ENCODE measurements around the gene LYVE1. TPM values are rescaled to one million over a fixed set of nuclear protein-coding genes. Genes with fewer than 3 reads are reported as not detected.
A peak's percentile ranks its signal among the peaks of the same experiment; 100 is the strongest.

Gene LYVE1
- total and polyA plus RNA-seq, 2 donors (not counting 1 experiment from before 2014, with no cell fraction given), result not detected

GRCh38 chr11:10606536-10607208 is 38.2 kb upstream of the LYVE1 start:
- peak overlapping the region; percentile 46 for H3K9ac ChIP-seq (ENCODE audit: low read length)
- H3K79me2 ChIP-seq (ENCODE audit: control insufficient read depth, insufficient read depth, low read length), result no peaks in the 10 kb centered on the region
- DNase-seq, result peak; percentile 68
- Mint-ChIP-seq H3K4me3 (peak overlapping the region; percentile 83), H3K27me3 (no peaks in the 10 kb centered on the region), H3K9me3 (ENCODE audit: insufficient read depth) (no peaks in the 10 kb centered on the region), H3K27ac (peak overlapping the region; percentile 97), H3K4me1 (peaks cover 98% of the 10 kb centered on the region)
- no peaks in the 10 kb centered on the region for H4K20me1 ChIP-seq (ENCODE audit: control insufficient read depth, insufficient read depth, low read length, poor library complexity, severe bottlenecking)
- ChIA-PET CTCF (interaction anchor here (0.8 to 5.6 kb wide), 13 partner anchors 9 to 193 kb away, joined by 3 to 45 read pairs (median 6); partner anchors contain the start of gene RNF141), POLR2A (interaction anchor here (0.5 to 2.5 kb wide), 6 partner anchors 16 to 1214 kb away, joined by 6 to 12 read pairs (median 8); partner anchors contain the start of gene RNF141)
- intact Hi-C loops (cut with micrococcal nuclease), result loop anchor here (1.0 to 5.0 kb wide), 3 partner anchors 16 to 149 kb away; partner anchors contain the start of genes AMPD3 and RNF141
- peak overlapping the region; percentile 84 to 91 for H3K27ac ChIP-seq (ENCODE audit: low read length in 2 of 2)
- no peaks in the 10 kb centered on the region for H3K27me3 ChIP-seq (replicated peaks in 1 of 4; ENCODE audit: control extremely low read depth in 1 of 4, control insufficient read depth in 3 of 4, insufficient read depth in 4 of 4, low read length in 3 of 4)
- no peak overlapping the region for H2AFZ ChIP-seq (ENCODE audit: insufficient read depth, low read depth, low read length, poor library complexity, severe bottlenecking)
- TF ChIP-seq, protein P1, sequence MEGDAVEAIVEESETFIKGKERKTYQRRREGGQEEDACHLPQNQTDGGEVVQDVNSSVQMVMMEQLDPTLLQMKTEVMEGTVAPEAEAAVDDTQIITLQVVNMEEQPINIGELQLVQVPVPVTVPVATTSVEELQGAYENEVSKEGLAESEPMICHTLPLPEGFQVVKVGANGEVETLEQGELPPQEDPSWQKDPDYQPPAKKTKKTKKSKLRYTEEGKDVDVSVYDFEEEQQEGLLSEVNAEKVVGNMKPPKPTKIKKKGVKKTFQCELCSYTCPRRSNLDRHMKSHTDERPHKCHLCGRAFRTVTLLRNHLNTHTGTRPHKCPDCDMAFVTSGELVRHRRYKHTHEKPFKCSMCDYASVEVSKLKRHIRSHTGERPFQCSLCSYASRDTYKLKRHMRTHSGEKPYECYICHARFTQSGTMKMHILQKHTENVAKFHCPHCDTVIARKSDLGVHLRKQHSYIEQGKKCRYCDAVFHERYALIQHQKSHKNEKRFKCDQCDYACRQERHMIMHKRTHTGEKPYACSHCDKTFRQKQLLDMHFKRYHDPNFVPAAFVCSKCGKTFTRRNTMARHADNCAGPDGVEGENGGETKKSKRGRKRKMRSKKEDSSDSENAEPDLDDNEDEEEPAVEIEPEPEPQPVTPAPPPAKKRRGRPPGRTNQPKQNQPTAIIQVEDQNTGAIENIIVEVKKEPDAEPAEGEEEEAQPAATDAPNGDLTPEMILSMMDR (IDR thresholded peaks at IDR 0.05), result no peak
- TF ChIP-seq EZH2 (IDR thresholded peaks at IDR 0.05; ENCODE audit: borderline replicate concordance, insufficient read depth, low read depth, low read length, poor library complexity, severe bottlenecking), result no peak
- H3K4me2 ChIP-seq (replicated peaks; ENCODE audit: low read depth, low read length, poor library complexity, severe bottlenecking), result peak overlapping the region; percentile 62
- no CpG with 5 or more reads among the region's 6 CpGs for WGBS (ENCODE audit: insufficient coverage)
- H3K4me1 ChIP-seq (ENCODE audit: control insufficient read depth in 2 of 2, insufficient read depth in 2 of 2, low read length in 2 of 2), result peaks cover 90 to 97% of the 10 kb centered on the region in 2 donors
- no peaks in the 10 kb centered on the region for H3K36me3 ChIP-seq (replicated peaks in 1 of 2; ENCODE audit: control extremely low read depth in 1 of 2, control insufficient read depth in 1 of 2, extremely low read depth in 1 of 2, insufficient read depth in 2 of 2, low read length in 1 of 2)
- ATAC-seq (ENCODE audit: low read depth), result peak; percentile 82
- H3K4me3 ChIP-seq (ENCODE audit: control extremely low read depth in 1 of 5, extremely low read depth in 1 of 5, insufficient read depth in 1 of 5, low read depth in 2 of 5, low read length in 4 of 5), result peak overlapping the region in 4 of 5 experiments; percentile 33 to 74 (median 50)
- H3K9me3 ChIP-seq (ENCODE audit: control extremely low read depth in 1 of 3, control insufficient read depth in 2 of 3, insufficient read depth in 1 of 3, low read length in 2 of 3), result peaks cover 0 to 6% (median 1%) of the 10 kb centered on the region in 3 donors

All from B cell (primary cell).